HG02678 (cell line): ENCODE measurements around the gene AASDH.

Experiments used
- ATAC-seq: cut with Tn5 transposase; IDR thresholded peaks from one replicate; pipeline ENCODE4 v1.9.1; 2021; ENCODE audit warnings: mild to moderate bottlenecking, moderate library complexity; ENCODE audit not compliant: unreplicated experiment

AASDH gene, protein sequence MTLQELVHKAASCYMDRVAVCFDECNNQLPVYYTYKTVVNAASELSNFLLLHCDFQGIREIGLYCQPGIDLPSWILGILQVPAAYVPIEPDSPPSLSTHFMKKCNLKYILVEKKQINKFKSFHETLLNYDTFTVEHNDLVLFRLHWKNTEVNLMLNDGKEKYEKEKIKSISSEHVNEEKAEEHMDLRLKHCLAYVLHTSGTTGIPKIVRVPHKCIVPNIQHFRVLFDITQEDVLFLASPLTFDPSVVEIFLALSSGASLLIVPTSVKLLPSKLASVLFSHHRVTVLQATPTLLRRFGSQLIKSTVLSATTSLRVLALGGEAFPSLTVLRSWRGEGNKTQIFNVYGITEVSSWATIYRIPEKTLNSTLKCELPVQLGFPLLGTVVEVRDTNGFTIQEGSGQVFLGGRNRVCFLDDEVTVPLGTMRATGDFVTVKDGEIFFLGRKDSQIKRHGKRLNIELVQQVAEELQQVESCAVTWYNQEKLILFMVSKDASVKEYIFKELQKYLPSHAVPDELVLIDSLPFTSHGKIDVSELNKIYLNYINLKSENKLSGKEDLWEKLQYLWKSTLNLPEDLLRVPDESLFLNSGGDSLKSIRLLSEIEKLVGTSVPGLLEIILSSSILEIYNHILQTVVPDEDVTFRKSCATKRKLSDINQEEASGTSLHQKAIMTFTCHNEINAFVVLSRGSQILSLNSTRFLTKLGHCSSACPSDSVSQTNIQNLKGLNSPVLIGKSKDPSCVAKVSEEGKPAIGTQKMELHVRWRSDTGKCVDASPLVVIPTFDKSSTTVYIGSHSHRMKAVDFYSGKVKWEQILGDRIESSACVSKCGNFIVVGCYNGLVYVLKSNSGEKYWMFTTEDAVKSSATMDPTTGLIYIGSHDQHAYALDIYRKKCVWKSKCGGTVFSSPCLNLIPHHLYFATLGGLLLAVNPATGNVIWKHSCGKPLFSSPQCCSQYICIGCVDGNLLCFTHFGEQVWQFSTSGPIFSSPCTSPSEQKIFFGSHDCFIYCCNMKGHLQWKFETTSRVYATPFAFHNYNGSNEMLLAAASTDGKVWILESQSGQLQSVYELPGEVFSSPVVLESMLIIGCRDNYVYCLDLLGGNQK

DNA sequence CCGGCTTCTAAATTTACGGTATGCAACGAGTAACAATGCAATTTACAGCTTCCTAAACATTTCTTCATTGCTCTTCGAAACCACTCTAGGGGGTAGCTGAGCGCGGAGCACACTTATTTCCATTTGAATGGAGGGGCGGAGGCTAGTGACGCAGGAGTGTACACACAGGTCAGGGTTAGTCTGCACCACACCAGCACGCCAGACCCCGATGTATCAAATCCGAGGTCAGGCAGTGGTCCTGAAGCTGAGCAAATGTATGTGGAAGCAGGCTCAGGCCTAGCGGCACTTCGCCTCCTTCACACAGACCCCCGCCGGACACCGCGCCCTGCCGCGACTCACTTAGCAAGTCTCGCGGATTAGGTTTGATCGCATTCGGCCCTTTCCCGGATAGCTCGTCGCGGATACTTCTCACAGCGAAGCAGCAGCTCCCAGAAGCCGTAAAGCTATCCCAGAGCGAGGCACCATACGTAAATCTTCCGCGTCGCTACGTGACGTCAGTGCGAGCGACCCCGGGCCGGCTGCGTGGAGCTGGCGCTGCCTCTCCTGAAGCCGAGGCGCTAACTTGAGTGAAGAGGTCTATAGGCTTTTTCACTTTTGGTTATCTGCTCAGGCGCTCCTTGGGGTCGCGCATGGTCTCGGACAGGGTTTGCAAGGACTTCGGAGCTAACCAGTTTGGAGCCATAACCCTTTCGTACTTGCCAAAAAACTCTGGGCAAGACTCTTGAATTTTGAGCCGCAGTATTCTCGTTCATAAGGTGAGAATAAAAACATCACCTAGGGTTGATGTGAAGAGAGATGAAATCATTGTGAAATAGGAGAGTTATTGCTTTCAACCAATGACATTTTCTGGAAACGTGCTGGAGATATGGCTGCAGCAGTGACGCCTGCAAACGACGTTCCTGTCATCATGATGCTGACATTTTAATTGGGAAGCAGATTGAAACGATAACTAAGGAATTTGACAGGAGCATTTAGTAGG, at the start of gene AASDH:
AASDH (minus strand) TSS at position 469 of the 979 bp plus-strand sequence. CDS start 3,192 bp downstream, outside the sequence.
- peak; percentile 93 for ATAC-seq

DNA sequence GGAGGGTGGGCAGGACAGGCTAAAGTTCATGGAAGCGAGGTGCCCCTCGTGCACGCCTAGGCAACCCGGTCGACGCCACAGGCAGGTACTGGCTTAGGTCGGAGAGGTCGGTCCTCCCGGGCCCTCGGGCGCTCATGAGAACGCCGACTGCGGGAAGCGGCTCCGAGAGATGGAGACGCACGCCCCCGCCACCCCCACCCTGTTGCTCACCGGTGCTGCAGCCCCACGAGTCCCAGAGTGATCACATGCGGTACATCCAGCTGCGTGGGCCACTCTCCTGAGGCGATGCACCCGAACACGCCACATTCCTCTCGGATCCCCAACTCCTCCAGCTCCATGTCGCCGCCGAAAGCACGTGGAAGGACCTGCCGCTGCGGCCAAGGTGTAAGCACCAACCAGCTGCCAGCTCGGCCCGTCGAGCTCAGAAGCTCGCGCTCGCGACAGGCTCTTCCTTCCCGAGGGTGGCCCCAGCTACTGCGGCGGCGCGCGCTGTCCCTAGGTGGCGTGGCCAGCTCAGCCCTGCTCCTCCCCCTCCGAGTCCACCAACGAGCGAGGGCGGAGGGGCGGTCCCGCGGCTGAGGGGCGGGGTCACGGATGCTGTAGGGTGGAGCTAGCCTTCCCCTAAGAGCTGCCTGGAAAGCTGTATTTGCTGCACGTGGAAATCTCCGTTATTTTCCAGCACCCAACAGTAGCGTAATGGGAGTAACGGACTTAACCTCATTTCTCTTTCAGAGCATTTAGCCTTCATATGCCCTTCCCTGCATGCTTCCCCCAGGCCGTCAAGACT, 48.0 kb upstream of the AASDH start, which contains the start of gene PPAT:
PPAT (minus strand) TSS at position 476 of the 787 bp plus-strand sequence; CDS start at position 338, 138 bp downstream.
- ATAC-seq, result peak; percentile 73

DNA sequence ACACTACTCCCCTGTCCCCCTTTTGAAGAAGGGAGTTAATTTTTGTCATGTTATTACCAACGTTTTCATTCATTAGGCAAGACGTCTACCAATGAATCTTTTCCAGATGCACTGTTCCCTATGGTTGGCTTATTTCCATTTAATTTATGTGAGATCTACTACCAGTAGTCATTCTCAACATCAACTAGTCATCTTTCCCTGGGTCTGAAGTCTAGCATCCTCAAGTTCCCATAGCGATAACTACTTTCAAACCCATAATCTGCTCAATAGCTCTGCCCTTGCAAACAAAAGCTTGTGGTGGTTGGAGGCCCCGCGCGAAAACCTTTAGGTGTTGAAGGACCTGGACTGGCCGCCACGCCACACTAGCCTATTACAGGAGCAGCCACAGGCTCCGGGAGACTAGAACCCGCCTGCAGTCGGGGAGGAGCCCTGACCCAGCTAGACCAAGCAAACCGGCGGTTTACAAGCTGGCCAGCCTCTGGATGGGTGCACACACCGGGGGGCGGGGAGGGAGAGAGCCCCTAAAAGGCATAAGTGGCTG, 47.4 kb upstream of the AASDH start:
- peak; percentile 8 for ATAC-seq

DNA sequence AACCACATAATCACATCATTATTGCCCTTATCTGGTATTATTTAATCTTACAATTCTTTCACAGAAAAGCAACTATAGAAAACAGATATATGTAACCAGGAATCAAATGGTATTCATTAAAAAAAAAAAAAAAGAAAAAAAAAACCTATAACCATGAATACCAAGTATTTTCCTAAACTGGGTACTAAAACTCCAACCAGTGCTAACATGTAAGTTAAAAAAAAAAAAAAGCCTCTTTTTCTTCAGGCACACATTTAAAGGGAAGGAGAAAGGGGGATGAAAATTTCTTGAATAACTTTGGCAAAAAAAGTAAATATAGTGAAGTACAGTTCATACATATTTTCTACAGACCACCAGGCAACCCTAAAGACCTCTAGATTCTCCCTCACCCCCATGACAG, 46.0 kb upstream of the AASDH start:
- ATAC-seq, result no peak

DNA sequence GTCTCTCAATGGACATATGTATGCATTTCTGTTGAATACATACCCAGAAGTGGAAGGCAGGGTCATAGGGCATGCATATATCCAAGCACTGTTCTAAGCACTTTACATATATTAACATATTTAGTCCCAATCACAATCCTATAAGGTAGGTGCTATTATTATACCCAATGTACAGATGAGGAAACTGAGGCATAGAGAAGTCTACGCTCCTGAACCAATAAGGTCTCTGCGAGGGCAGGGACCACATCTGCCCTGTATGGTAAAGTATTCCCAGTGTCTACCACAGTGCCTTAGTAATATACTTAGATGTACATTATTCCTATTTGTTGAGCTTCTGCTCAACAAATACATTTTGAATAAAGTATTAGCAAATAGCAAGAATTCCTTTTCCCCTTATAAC, 42.9 kb upstream of the AASDH start:
- no peak for ATAC-seq

DNA sequence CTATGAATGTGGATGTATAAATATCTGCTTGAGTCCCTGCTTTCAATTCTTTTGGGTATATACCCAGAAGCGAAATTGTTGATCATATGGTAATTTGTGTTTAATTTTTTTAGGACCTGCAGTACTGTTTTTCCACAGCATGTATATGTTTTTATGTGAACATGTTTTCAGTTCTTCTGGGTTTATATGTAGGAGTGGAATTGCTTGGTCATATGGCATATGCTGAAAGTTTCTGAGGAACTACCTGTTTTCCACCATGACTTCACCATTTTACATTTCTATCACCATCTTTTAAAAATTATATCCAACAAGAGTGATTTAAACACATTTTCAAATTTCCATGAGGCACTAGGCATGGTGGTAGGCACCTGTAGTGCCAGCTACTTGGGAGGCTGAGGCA, 39.9 kb upstream of the AASDH start:
- no peak for ATAC-seq

DNA sequence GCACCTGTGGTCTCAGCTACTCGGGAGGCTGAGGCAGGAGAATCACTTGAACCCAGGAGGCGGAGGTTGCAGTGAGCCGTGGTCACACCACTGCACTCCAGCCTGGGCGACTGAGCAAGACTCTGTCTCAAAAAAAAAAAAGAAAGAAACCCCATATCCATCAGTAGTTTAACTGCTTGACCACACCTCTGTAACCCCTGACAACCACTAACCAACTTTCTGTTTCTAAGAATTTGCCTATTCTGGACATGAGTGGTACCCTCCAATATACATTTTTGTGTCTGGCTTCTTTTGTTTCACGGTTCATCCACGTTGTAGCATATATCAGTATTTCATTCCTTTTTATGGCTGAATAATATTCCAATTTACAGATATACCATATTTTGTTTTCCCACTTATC, 39.0 kb upstream of the AASDH start:
- peak; percentile 87 for ATAC-seq

DNA sequence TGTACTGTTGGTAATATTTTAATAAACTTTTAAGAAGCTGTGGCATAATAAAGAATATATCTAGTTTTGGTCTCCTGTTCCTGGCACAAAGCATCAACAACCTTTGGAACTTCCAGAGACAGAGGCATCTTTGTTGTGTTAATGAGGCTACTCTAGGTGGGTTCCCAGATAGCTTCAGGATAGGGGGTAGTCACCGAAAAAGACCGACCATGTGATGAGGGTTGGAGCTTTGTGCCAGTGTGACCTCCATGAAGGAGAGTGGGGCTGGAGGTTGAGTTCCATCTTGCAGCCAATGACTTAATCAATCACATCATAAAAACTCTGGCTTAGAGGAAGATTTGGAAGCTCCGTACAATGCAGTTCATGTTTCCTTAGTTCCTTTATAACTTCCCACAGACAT, 38.2 kb upstream of the AASDH start:
- ATAC-seq, result no peak

DNA sequence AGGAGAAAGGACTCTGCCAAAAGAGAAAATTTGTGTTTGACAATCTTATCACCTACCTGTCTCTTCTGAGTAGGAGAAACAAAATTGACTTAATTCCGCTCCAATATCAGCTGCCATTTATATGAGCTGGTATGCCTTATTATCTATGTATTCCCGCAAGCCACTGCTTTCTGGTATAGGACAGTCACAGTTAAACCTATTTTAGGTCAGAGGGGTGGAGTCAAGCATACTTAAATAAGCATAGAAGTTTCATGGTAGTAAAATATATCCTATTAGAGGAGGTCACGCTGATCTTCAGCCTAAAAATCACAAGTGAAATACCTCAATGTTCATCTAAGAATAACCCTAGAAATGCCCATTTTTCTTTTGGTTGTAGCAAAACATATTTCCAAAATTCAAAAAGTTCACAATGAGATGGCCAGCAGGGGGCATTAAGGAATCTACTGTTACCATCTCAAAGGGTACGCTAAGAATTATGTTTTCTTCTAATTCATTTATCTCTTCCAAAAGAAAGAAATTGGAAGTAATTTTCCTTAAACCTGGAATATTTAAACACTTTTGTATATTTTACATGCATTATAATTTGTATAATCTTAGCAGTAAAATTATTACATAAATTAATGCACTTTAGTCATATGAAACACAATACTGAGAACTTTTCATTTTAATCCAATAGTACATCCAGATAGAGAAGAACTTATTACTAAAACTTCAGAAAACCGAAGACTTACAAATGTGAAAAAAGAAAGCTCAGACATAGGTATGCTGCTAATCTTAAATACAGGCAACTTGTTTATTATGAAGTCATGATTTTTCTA, 37.6 kb upstream of the AASDH start:
- ATAC-seq, result no peak

DNA sequence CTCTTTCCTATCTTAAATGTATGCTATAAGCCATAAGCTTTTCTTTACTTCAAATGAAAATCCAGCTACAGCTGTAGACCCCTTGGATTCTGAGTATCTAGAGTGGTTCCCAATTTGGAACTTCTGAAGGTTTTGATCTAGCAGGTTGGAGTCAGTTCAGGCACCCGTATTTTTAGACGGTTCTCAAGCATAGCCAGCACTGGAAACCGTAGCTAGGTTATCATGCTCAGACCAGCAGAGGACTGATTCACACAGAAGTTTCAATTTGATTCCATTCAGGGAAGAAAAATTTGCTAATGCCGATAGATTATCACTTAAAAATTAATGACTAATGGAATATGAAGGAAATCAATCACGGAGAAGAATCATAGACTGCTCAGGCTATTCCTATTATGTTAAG, 36.9 kb upstream of the AASDH start:
- ATAC-seq, result no peak

DNA sequence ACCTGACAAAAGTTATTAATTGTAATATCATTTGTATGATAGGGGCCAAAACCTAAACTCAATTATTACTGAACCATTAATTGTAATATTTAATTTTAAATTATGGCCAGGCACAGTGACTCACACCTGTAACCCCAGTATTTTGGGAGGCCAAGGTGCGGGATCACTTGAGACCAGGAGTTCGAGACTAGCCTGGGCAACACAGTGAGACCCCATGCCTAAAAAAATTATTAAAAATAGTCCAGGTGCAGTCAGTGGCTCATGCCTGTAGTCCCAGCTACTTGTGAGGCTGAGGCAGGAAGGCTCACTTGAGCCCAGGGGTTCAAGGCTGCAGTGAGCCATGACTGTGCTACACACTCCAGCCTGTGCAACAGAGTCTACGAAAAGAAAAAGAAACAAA, 30.1 kb upstream of the AASDH start:
- no peak for ATAC-seq

DNA sequence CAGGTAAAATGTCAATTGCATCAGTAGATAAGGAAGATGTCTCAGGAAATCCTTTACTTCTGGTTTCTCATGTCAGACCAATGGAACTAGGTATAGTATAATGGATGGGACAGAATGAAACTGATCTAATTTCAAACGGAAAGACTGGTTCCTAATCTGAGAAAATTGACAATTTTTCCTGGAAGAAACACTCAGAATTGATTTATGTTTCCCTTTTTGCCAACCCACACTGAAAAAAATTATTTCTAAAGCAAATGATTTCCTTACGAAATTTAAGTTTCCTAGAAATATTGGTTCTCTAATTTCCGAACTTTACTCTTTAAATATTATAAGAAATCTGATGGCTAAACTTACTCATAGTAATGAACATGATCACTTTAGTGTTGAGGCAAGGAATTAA, 29.1 kb upstream of the AASDH start:
- no peak for ATAC-seq

DNA sequence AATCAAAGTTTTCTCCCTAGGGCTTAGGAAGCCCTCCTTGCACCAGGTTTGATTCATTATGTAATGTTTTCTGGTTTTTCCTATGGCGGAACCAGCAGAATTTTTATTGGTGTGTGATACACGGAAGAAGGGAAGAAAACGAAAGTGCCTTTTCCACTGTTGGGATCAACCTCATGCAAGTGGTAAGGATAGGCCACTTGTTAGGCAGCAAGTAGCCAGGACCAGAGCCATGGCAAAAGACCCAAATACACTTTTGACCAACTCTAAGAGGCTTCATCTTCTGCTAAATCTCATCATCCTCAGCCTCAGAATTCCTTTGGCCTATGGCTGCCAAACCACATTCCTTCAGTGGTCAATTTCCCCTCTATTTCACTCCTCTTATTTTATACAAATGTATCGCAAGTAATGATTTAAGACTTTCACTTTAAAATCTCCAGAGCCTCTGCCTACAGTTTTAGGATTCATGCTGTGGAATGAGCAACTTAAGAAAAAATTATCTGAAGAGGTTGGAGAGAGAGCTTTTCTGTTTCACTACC, 26.9 kb upstream of the AASDH start:
- ATAC-seq, result no peak

DNA sequence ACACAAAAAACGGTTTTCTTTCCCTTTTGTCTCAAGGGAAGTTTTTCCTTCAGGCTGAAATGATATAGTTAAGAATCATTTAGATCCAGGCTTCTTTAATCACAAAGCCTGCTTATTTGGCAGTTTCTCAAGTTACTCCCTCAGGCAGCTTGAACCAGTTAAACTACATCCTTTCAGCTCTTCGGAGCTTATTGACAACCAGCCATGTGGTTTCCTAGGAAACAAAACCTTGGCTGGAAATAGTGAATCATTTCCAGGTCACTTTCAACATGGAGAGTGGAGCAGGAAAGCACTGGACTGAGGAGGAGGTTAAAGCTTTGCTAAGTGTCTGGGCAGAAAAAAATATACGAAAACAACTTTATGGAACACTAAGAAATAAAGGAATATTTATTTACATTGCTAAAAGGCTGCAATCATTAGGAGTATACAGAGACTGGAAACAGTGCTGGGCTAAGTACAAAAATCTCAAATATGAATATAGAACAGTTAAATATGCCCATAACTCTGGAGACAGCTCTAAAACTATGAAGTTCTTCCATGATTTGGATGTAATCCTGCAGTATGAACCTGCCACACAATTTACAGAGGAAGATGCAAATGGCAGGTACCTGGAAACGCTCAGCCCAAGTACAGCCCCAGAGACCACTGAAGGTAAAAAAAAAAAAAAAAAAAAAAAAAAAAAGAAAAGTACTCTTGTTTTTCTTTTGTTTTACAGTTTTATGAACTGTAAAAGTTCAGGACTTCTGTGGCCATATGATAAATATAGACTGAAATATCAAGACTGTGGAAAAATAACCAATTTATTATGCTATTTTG, 23.2 kb upstream of the AASDH start:
- ATAC-seq, result no peak

DNA sequence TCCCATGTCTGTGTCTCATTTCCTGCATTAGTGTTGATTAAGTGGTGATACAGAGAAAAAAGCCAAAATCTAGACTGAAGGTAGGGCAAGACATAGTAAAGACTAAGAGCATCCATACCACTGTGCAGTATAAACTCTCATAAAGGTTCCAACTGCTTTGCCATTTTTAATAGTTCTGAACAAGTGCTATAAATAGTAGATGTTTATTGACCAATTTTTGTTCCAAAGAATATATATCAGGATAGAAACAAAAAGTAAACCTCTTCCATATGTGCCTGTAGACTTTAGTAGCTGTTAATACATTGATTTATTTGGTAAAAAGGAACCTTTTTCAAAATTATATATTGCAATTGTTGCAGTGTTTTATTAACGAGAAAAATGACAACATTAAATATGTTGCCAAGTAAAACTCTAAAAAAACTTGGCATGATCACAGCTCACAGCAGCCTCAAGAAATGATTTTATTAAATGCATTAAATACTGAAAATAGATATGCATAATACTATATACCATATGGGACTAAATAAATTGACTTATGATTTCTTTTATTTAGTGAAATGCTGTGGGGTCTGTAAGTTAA, 22.3 kb upstream of the AASDH start:
- no peak for ATAC-seq

DNA sequence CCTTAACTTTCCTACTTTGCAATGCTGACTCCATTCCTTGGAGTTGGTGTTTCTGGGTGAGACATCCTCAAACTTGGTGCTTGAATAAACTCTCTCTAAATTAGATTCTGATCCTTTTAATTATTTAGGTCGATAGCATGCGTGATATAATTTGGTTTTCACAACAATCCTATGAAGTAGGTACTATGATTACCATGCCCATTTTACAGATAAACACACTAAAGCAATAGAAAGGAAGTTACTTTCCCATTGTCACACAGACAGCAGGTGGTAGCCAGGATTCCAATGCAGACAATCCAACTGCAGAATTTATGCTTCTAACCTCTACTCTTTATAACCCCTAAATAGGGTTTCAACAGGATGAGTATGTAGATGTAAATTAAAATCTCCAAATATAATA, 21.7 kb upstream of the AASDH start:
- ATAC-seq, result no peak

DNA sequence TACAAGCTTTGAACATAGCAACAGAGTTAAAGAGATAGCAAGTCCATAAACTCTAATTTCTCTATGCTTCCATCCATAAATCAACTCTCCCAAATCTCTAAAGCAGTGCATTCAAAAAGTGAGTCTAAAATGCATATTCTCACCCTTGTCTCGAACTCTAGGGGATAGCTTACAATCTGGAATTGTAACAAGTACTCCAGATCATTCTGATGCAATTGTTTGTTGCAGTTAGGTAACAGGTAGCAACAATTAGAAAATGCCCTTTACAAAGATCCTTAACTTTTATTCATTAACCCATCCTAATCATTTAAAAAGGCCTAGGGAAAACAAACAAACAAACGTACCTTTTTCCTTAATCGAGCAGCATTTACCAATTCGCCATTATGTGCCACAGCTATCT, 18.9 kb upstream of the AASDH start:
- ATAC-seq, result no peak
